Lower leg skin (tissue), 4 donors: ENCODE results near the gene SH3BP5. TPM values are rescaled to one million over a fixed set of nuclear protein-coding genes. Genes with fewer than 3 reads are reported as not detected.

ENCODE experiments used
- DNase-seq, 2 donors: peaks; one replicate each; pipeline ENCODE4 v3.0.0-alpha.2; 2019; ENCODE audit warnings: low spot score in 2 of 2
- H3K4me3 ChIP-seq: fragments of 200-600 bp; sonication (generic); 2 replicates; pipeline ENCODE4 v1.5.1; 2017; ENCODE audit warnings: mild to moderate bottlenecking, low read depth; ENCODE audit not compliant: poor library complexity, severe bottlenecking
- POLR2A ChIP-seq, 2 donors: fragments of 450-650 bp; IDR thresholded peaks; one replicate each; pipeline ENCODE4 v1.6.1; 2016 to 2017; ENCODE audit warnings: antibody characterized with exemption in 2 of 2, mild to moderate bottlenecking in 1 of 2, moderate library complexity in 1 of 2
- WGBS, 2 donors: methylation state at CpG; one replicate each; pipeline ENCODE4 v1.1.5; 2018; 5-methylcytosine and 5-hydroxymethylcytosine counted together
- intact Hi-C: fragments of 100-400 bp; cut with DNase I; formaldehyde crosslinking; loops from one replicate; pipeline ENCODE4 v1.15.0; 2023; ENCODE audit warnings: low total_unique reads
- total RNA-seq, 4 donors: library from RNA; depleted of rRNA; stranded (reverse); fragments of >200 nt; gene quantifications; one replicate each; pipeline ENCODE4 v1.1.0, GENCODE V29; 2016
- TF ChIP-seq, protein P1 (sequence below), 3 donors: fragments of 450-650 bp; IDR thresholded peaks; one replicate each; pipeline ENCODE4 v1.5.1; 2016; ENCODE audit warnings: antibody characterized with exemption in 3 of 3, mild to moderate bottlenecking in 3 of 3, moderate library complexity in 2 of 3

Gene SH3BP5
- total RNA-seq, 4 donors from 2014 or later, result 10.7 to 30.3 (median 18.5) TPM

DNA sequence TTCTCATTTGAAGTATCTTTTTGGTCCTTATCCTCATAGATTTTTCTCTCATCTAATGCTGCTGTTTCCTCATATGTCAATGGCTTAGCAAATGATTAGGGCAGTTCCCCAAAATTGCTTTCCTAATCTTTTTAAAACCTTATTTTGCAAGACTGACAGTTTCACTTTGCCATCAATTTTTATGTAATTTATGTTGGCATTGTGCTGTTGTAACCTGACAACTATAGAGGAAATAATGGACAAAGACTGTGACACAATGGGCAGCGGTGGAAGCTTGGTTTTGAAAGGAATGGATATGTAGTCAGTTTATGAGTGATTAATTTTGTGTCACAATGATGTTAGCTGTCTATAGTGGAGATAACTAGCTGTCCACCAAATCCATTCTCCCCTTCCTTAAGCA lies 10.6 kb upstream of the SH3BP5 start:
- no peak overlapping the region for H3K4me3 ChIP-seq
- TF ChIP-seq, protein P1, sequence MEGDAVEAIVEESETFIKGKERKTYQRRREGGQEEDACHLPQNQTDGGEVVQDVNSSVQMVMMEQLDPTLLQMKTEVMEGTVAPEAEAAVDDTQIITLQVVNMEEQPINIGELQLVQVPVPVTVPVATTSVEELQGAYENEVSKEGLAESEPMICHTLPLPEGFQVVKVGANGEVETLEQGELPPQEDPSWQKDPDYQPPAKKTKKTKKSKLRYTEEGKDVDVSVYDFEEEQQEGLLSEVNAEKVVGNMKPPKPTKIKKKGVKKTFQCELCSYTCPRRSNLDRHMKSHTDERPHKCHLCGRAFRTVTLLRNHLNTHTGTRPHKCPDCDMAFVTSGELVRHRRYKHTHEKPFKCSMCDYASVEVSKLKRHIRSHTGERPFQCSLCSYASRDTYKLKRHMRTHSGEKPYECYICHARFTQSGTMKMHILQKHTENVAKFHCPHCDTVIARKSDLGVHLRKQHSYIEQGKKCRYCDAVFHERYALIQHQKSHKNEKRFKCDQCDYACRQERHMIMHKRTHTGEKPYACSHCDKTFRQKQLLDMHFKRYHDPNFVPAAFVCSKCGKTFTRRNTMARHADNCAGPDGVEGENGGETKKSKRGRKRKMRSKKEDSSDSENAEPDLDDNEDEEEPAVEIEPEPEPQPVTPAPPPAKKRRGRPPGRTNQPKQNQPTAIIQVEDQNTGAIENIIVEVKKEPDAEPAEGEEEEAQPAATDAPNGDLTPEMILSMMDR (IDR thresholded peaks at IDR 0.05), result no peak
- TF ChIP-seq POLR2A (IDR thresholded peaks at IDR 0.05), result no peak
- intact Hi-C loops, result no loop called here
- DNase-seq, result no peak
- 86 to 91% methylated on average over 1 of the region's 1 CpG for WGBS, 2 donors

DNA sequence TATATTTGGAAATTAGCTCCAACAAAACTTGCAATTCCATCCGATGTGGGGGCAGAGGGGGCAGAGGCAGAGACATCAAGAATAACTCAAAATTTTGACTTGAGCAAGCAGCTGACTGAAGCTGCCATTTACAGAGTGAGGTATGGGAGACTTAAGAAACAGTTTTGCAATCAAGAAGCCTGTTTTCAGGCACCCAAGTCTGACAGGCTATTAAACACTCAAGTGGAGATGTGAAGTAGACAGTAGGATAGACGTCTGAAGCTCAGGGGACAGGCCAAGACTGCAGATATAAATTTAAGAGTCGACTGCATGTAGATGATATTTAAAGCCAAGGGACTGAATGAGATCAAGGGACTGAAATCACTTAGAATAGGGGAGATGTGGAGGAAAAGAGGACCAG lies 9.9 kb upstream of the SH3BP5 start:
- 75 to 80% methylated on average over 3 of the region's 3 CpGs for WGBS, 2 donors
- H3K4me3 ChIP-seq, result no peak overlapping the region
- DNase-seq, result no peak
- intact Hi-C loops, result no loop called here
- TF ChIP-seq, protein P1 (IDR thresholded peaks at IDR 0.05), result no peak
- TF ChIP-seq POLR2A (IDR thresholded peaks at IDR 0.05), result no peak

DNA sequence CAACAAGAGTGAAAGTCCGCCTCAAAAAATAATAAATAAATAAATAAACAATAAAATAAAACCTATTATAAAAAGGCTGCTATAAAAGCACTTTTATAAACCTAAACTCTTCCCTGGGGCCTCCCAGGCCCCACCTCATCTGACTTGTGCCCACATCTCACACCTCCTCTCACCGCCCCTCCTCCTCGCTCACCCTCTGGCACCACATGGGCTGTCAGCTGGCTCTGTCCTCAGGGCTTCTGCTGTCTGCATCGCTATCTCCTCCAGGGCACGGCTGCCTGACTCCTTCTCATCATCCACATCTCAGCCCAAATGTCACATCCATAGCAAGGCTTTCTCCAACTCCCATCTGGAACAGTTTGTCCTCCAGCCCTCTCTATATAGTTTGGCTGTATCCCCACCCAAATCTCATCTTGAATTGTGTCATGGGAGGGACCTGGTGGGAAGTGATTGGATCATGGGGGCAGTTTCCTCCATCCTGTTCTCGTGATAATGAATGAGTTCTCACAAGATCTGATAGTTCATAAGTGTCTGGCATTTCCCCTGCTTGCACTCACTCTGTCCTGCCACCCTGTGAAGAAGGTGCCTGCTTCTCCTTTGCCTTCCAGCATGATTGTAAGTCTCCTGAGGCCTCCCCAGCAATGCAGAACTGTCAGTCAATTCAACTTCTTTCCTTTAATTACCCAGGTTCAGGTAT lies 8.8 kb upstream of the SH3BP5 start:
- no peak overlapping the region for H3K4me3 ChIP-seq
- intact Hi-C loops, result no loop called here
- WGBS, 2 donors, result 73 to 76% methylated on average over 6 of the region's 6 CpGs
- no peak for DNase-seq
- TF ChIP-seq, protein P1 (IDR thresholded peaks at IDR 0.05), result no peak
- no peak for TF ChIP-seq POLR2A (IDR thresholded peaks at IDR 0.05)

DNA sequence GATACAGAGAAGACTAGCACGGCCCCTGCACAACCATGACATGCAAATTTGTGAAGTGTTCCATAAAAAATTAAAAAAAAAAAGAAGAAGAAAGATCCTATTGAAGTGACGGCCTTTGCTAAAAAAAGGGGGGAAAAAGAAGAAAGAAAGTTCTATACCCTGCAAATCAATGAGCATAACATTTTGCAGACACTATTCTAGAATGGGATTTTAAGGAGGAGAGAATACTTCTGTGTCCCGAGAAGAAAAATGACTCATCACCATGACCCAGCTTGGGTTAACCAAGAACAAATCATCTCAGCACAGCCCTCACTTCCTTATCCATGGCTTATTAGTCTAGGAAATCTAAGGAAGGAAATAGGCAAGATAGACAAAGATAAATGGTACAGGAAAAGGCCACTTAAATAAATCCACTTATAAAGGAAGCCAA lies 7.4 kb upstream of the SH3BP5 start:
- TF ChIP-seq, protein P1 (IDR thresholded peaks at IDR 0.05), result no peak
- no peak for TF ChIP-seq POLR2A (IDR thresholded peaks at IDR 0.05)
- DNase-seq, result no peak
- no peak overlapping the region for H3K4me3 ChIP-seq
- intact Hi-C loops, result no loop called here
- WGBS, 2 donors, result 59 to 67% methylated on average over 3 of the region's 3 CpGs

DNA sequence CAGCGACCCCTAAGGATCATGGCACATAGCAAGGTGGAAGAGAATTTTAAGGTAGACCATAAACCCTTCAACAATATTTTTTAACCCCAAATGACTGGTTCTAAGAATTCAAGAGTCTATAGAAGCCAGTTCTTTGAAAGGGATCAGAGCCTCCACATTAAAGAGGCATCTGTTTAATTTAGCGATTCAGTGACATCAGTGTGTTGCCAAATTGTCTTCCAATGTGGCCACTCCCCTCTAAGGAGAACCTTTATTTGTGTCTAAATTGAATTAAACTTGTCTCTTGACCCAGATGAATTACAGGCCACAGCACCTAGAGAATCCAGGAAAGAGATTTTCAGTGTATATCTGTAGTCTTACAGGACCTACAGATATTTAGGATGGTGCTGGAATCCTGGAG lies 6.6 kb upstream of the SH3BP5 start:
- H3K4me3 ChIP-seq, result no peak overlapping the region
- DNase-seq, result no peak
- no peak for TF ChIP-seq POLR2A (IDR thresholded peaks at IDR 0.05)
- TF ChIP-seq, protein P1 (IDR thresholded peaks at IDR 0.05), result no peak
- WGBS, 2 donors, result 85 to 86% methylated on average over 2 of the region's 2 CpGs
- intact Hi-C loops, result no loop called here

DNA sequence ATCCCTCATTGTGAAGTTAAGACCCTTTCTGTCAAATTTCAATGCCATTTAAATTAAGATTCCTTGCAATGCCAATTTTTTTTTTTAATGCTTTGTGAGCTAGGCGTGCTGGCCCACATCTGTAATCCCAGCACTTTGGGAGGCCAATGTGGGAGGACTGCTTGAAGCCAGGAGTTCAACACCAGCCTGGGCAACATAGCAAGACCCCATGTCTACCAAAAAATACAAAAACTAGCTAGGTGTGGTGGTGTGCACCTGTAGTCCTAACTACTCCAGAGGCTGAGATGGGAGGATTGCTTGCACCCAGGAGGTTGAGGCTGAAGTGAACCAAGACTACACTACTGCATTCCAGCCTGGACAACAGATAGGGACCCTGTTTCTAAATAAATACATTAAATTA lies 5.6 kb upstream of the SH3BP5 start:
- intact Hi-C loops, result no loop called here
- 85 to 96% methylated on average over 1 of the region's 1 CpG for WGBS, 2 donors
- TF ChIP-seq, protein P1 (IDR thresholded peaks at IDR 0.05), result no peak
- TF ChIP-seq POLR2A (IDR thresholded peaks at IDR 0.05), result no peak
- no peak for DNase-seq
- no peak overlapping the region for H3K4me3 ChIP-seq
